PC-9 (cell line): ENCODE results near the gene YIF1B. TPM values are rescaled to one million over a fixed set of nuclear protein-coding genes. Genes with fewer than 3 reads are reported as not detected.
A peak's percentile ranks its signal among the peaks of the same experiment; 100 is the strongest.
"Not testable (repeated sequence)": the region's sequence is repeated elsewhere in the genome, so short reads cannot be mapped to it uniquely, and the experiment has no call there.

ENCODE experiments used
- Bru-seq: library from RNA; stranded (reverse); fragments of 400-500 nt; gene quantifications from one replicate; lab custom pipeline; 2021; lab: Mats Ljungman, UMichigan
- BruChase-seq, 2 experiments: library from RNA; stranded (reverse); fragments of 400-500 nt; gene quantifications; one replicate each; lab custom pipeline; 2021; lab: Mats Ljungman, UMichigan
- BruUV-seq: library from RNA; stranded (reverse); fragments of 400-500 nt; replicated peaks from 2 replicates; lab custom pipeline; 2021; lab: Mats Ljungman, UMichigan
- CTCF ChIA-PET: fragments of 300-600 bp; sonication (Branson Sonifier 250); formaldehyde crosslinking; loops from one replicate; lab custom pipeline; 2022; ENCODE audit warnings: antibody characterized with exemption; lab: Charles Lee
- POLR2A ChIA-PET: fragments of 300-600 bp; sonication (Branson Sonifier 250); formaldehyde crosslinking; loops from one replicate; lab custom pipeline; 2022; ENCODE audit warnings: antibody characterized with exemption; ENCODE audit not compliant: unreplicated experiment; lab: Charles Lee
- DNase-seq, 2 experiments: peaks; one replicate each; pipeline versions ENCODE4 v3.0.0 to v3.0.0-alpha.2; 2015 to 2022; ENCODE audit warnings: mixed read lengths in 1 of 2
- H2AFZ ChIP-seq: fragments of 200-600 bp; sonication (generic); 2 replicates; pipeline ENCODE4 v1.8.1; 2017; ENCODE audit warnings: antibody characterized with exemption
- H3F3A ChIP-seq: fragments of 200-600 bp; sonication (generic); 2 replicates; pipeline ENCODE4 v1.8.1; 2017; ENCODE audit warnings: antibody characterized with exemption, mild to moderate bottlenecking, low read depth; ENCODE audit not compliant: insufficient read depth
- H3K27ac ChIP-seq: fragments of 200-600 bp; sonication (generic); 2 replicates; pipeline ENCODE4 v1.6.1; 2016; ENCODE audit warnings: mixed run types
- H3K27me3 ChIP-seq: fragments of 200-600 bp; sonication (generic); 2 replicates; pipeline ENCODE4 v1.6.1; 2016; ENCODE audit warnings: low read depth, mixed run types; ENCODE audit not compliant: insufficient read depth
- H3K36me3 ChIP-seq: fragments of 200-600 bp; sonication (generic); 2 replicates; pipeline ENCODE4 v1.6.1; 2016; ENCODE audit warnings: low read depth, mixed run types
- H3K4me1 ChIP-seq: fragments of 200-600 bp; sonication (generic); replicated peaks from 2 replicates; pipeline ENCODE4 v1.6.1; 2016; ENCODE audit warnings: mixed run types; ENCODE audit not compliant: insufficient read depth
- H3K4me2 ChIP-seq: fragments of 200-600 bp; sonication (generic); 2 replicates; pipeline ENCODE4 v1.6.1; 2017; ENCODE audit warnings: mixed run types
- H3K4me3 ChIP-seq: fragments of 200-600 bp; sonication (generic); 2 replicates; pipeline ENCODE4 v1.6.1; 2016; ENCODE audit warnings: mixed run types
- H3K79me2 ChIP-seq: fragments of 200-600 bp; sonication (generic); 2 replicates; pipeline ENCODE4 v1.6.1; 2017; ENCODE audit warnings: low read depth, mixed run types
- H3K9me2 ChIP-seq: fragments of 200-600 bp; sonication (generic); 2 replicates; pipeline ENCODE4 v1.8.1; 2017; ENCODE audit warnings: mild to moderate bottlenecking; ENCODE audit not compliant: insufficient read depth
- H3K9me3 ChIP-seq: fragments of 200-600 bp; sonication (generic); 2 replicates; pipeline ENCODE4 v1.8.1; 2016; ENCODE audit warnings: low read depth; ENCODE audit not compliant: insufficient read depth
- H4K20me1 ChIP-seq: fragments of 200-600 bp; sonication (generic); 2 replicates; pipeline ENCODE4 v1.8.1; 2017; ENCODE audit not compliant: insufficient read depth
- CTCF ChIP-seq: fragments of 200-600 bp; sonication (generic); conservative IDR thresholded peaks from 2 replicates; pipeline ENCODE4 v1.6.1; 2017; ENCODE audit warnings: mixed run types, antibody characterized with exemption, mild to moderate bottlenecking, moderate library complexity
- EZH2 ChIP-seq: fragments of 200-600 bp; sonication (generic); IDR thresholded peaks from 2 replicates; pipeline ENCODE4 v1.8.0; 2017; ENCODE audit warnings: antibody characterized with exemption, low read depth
- intact Hi-C: fragments of 100-400 bp; cut with micrococcal nuclease; formaldehyde crosslinking; loops from one replicate; pipeline ENCODE4 v1.10.0; 2022; ENCODE audit not compliant: unreplicated experiment
- long read RNA-seq: library from polyadenylated mRNA; stranded (forward); transcript quantifications from one replicate; pipeline ENCODE4 v2.0.0, GENCODE V29; 2022
- total RNA-seq: library from RNA; stranded (reverse); gene quantifications from 2 replicates; pipeline ENCODE4 v1.2.3, GENCODE V29; 2021

The YIF1B gene
- total RNA-seq (33.6 and 39.8 TPM in 2 replicates), Bru-seq, nascent RNA (percentile 44 among the genes with signal in this experiment), BruChase-seq, experiment 1, labeled RNA remaining after a 2-hour chase (percentile 39 among the genes with signal in this experiment), BruChase-seq, experiment 2, labeled RNA remaining after a 6-hour chase (percentile 49 among the genes with signal in this experiment)
- long read RNA-seq, transcript YIF1B-216 (8 exons, 1,181 nt), result major isoform, 41 of 128 reads
- long read RNA-seq, transcript YIF1B-214 (8 exons, 940 nt), result minor isoform, 6 of 128 reads
- long read RNA-seq, transcript YIF1B-203 (8 exons, 1,225 nt), result minor isoform, 11 of 128 reads
- long read RNA-seq, transcript YIF1B-201 (8 exons, 964 nt), result minor isoform, 17 of 128 reads
- long read RNA-seq, partial matches to known transcripts, result 13 of 128 reads
- long read RNA-seq, other reads (novel, unspliced or antisense), result 32 of 128 reads

- no TSS peak for BruUV-seq
- Histone ChIP-seq H3K27me3 (peaks cover 16% of the 10 kb centered on the region), H3K27ac (peak within 1 kb of the TSS; percentile 67), H3K4me1 (peaks cover 21% of the 10 kb centered on the region; the same call in 1 of the 2 replicates), H3F3A (peaks cover 42% of the 10 kb centered on the region; the same call in 1 of the 2 replicates), H4K20me1 (no peaks in the 10 kb centered on the region), H3K9me3 (no peaks in the 10 kb centered on the region), H3K4me3 (peak within 1 kb of the TSS; percentile 60), H2AFZ (peak within 1 kb of the TSS; percentile 64), H3K36me3 (no peaks in the 10 kb centered on the region), H3K79me2 (peaks cover 9% of the 10 kb centered on the region), H3K4me2 (peak within 1 kb of the TSS; percentile 84), H3K9me2 (no peaks in the 10 kb centered on the region)
- ChIA-PET CTCF (interaction anchor here (0.7 kb wide), 1 partner anchor 1053 kb away, joined by 8 read pairs; no protein-coding TSS in a partner anchor), POLR2A (no interaction called here)
- no peak for TF ChIP-seq EZH2
- TF ChIP-seq CTCF, result no peak
- intact Hi-C loops, result loop anchor here (1.0 to 5.0 kb wide), 4 partner anchors 11 to 414 kb away; partner anchors contain the start of gene SPINT2
- DNase-seq, result peak; percentile 94 to 96
Measured at GRCh38 chr19:38315657-38316476, at the start of gene YIF1B. Gene YIF1B, minus strand, starts transcription at chr19:38315947. Its CDS starts 30 bp downstream, at chr19:38315917.

GRCh38 chr19:38362946-38363688 lies 47.4 kb upstream of the YIF1B start:
- H3F3A ChIP-seq, H3K9me2 ChIP-seq, H3K36me3 ChIP-seq, H3K9me3 ChIP-seq, intact Hi-C loops, DNase-seq, H3K4me1 ChIP-seq, H4K20me1 ChIP-seq, CTCF ChIA-PET, H3K79me2 ChIP-seq, H3K27ac ChIP-seq: not testable (repeated sequence)
- Histone ChIP-seq H3K4me3 (peak overlapping the region; percentile 74), H3K27me3 (peaks cover 36% of the 10 kb centered on the region; the same call in 1 of the 2 replicates), H3K4me2 (peak overlapping the region; percentile 98), H2AFZ (peak overlapping the region; percentile 94)
- POLR2A ChIA-PET, result interaction anchor here (0.6 kb wide), 2 partner anchors 39 to 125 kb away, joined by 3 to 6 read pairs; no protein-coding TSS in a partner anchor
- TSS peak; percentile 39 for BruUV-seq

GRCh38 chr19:38362076-38362945 lies 46.6 kb upstream of the YIF1B start:
- no peaks in the 10 kb centered on the region for H3K79me2 ChIP-seq
- peaks cover 41% of the 10 kb centered on the region; the same call in 1 of the 2 replicates for H3K27me3 ChIP-seq
- H4K20me1 ChIP-seq, result no peaks in the 10 kb centered on the region
- TSS peak; percentile 70 for BruUV-seq
- H3K9me3 ChIP-seq, result no peaks in the 10 kb centered on the region
- peak overlapping the region; percentile 98 for H3K4me2 ChIP-seq
- peak overlapping the region; percentile 74 for H3K4me3 ChIP-seq
- TF ChIP-seq CTCF (no peak), EZH2 (no peak)
- H3K9me2 ChIP-seq, result no peaks in the 10 kb centered on the region
- intact Hi-C loops, result no loop called here
- CTCF ChIA-PET, result interaction anchor here (0.7 kb wide), 1 partner anchor 407 kb away, joined by 4 read pairs; no protein-coding TSS in a partner anchor
- POLR2A ChIA-PET, result interaction anchor here (0.6 to 0.7 kb wide), 3 partner anchors 40 to 981 kb away, joined by 3 to 6 read pairs (median 4); no protein-coding TSS in a partner anchor
- peak overlapping the region; percentile 94 for H2AFZ ChIP-seq
- no peaks in the 10 kb centered on the region for H3K36me3 ChIP-seq
- peaks cover 2% of the 10 kb centered on the region; the same call in 1 of the 2 replicates for H3F3A ChIP-seq
- no peak overlapping the region for H3K27ac ChIP-seq
- H3K4me1 ChIP-seq, result peaks cover 6% of the 10 kb centered on the region; the same call in 1 of the 2 replicates
- DNase-seq, result peak; percentile 57 to 83
